Raji (cell line): Measurements from ENCODE around the gene PTPRS.

Experiments
- POLR2A ChIP-seq: IDR thresholded peaks from 2 replicates; pipeline ENCODE4 v1.6.1; 2011; ENCODE audit warnings: low read depth, low read length, control low read depth; ENCODE audit not compliant: insufficient read depth

Gene PTPRS

DNA sequence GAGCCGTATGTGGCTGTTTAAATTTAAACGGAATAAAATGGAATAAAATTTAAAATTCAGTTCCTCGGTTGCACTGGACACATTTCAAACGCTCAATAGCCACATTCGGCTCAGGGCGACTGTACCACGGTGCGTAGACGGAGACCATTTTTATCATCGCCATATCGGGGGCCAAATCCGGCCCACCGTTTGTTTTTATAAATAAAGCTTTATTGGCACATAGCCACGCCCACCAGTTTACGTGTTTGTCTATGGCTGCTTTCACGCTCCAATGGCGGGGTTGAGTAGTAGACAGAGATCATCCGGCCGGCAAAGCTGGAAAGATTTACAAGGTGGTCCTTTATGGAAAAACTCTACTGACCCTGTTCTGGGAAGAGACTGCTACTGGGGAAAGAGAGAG, 33.0 kb downstream of the PTPRS start:
- no peak for TF ChIP-seq POLR2A

DNA sequence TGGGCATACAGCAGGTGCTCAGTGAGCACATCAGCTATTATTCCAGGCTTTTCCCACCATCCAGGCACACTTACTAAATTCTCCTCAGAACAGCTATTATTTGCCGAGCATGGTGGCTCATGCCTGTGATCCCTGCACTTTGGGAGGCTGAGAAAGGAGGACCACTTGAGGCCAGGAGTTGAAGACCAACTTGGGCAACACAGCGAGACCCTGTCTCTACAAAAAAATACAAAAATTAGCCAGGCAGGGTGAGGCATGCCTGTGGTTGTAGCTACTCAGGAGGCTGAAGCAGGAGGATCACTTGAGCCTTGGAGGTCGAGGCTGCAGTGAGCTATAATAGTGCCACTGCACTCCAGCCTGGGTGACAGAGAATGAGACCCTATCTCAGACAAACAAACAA, 35.4 kb downstream of the PTPRS start:
- no peak for TF ChIP-seq POLR2A

GRCh38 chr19:5304486-5304885, 36.1 kb downstream of the PTPRS start:
- TF ChIP-seq POLR2A = no peak

DNA sequence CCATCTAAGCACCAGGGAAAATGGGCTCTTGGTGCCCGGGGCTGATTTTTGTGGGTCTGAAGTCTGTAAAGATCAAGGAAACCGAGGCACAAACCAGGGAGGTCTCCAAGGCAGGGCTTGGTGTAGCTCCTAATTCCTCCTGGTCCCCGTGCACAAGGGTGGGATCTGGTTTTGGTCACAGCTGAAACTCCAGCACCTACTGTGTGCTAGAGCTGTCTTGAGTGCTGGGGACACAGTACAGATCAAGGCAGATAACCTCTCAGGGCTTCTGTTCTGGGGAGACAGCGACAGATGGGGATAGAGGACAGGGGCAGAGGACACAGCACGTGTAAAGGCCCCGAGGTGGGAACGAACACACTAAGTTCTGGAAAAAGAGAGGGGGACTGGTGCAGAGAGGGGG, 37.4 kb downstream of the PTPRS start:
- TF ChIP-seq POLR2A = no peak

GRCh38 chr19:5302396-5302795, 38.2 kb downstream of the PTPRS start:
- no peak for TF ChIP-seq POLR2A

DNA sequence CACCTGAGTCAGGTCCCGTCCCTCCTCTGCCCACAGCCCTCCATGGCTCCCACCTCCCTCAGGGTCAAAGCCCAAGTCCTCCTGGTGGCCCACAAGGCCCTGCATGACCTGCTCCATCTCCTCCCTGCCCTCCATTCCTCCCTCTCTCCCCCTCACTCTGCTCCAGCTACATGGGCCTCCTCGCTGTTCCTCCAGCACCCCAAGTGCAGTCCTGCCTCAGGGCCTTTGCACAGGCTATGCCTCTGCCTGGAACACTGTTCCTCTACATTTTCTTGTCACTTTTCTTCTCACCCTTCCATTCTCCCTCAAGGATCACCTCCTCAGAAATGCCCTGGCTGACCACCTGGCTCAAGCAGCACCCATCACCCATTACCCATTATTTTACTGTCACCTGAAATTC, 41.5 kb downstream of the PTPRS start:
- no peak for TF ChIP-seq POLR2A

GRCh38 chr19:5298471-5298901, 42.1 kb downstream of the PTPRS start:
- TF ChIP-seq POLR2A = no peak

DNA sequence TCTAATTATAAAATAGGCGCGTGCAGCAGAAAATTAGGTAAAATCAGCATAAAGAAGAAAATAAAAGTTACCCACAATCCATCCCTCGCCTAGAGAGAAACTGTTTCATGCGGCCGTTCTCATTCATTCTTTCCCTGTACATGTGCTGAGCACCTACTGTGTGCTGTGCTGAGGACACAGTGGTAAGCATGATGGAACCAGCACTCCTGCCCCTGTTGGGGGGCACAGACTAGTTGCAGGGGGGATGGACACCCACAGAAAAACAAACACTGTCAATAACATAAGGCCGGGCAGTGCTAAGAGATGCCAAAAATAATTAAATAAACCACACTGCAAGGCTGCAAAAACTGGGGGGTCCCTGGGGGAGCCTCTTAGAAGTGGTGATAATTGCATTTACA, 43.3 kb downstream of the PTPRS start:
- TF ChIP-seq POLR2A = no peak

GRCh38 chr19:5296457-5297271, 43.9 kb downstream of the PTPRS start:
- no peak for TF ChIP-seq POLR2A

- TF ChIP-seq POLR2A = no peak
Measured at GRCh38 chr19:5296021-5296420, 44.6 kb downstream of the PTPRS start.

- TF ChIP-seq POLR2A = no peak
Measured at GRCh38 chr19:5294403-5295160, 46.0 kb downstream of the PTPRS start.

DNA sequence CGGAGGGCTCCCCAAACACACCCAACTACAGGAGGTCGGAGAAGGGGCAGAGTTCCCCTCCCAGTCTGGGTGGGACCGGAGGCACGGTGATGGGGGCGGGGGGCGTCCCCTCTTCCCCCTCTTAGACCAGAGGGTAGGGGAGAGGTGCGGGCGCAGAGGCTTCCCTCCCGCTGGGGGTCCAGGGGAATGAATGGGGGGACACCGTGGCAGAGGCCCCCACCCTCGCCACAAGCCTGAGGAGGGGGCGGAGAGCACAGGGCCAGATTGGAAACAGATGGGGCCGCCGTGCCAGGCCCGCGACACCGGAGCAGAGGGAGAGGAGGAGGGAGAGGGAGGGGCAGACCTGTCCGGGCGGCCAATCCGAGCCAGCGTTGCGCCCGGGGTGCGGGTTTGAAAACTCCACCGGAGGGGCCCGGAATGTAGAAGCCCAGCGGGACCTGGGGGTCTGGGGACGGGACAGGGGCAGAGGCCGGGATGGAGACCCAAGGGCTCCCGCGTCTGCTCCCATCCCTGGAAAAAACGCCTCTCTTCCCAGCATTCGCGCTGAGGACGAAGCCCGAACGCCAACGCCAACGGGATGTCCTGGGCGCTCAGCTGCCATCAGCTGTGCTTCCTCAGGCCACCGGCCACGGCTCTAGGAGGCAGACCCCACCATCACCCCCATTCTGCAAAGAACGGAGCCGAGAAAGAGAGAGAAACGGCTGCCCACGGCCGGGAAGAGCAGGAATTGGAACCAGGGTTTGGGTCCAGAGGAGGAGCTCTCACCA, 46.8 kb downstream of the PTPRS start:
- no peak for TF ChIP-seq POLR2A

DNA sequence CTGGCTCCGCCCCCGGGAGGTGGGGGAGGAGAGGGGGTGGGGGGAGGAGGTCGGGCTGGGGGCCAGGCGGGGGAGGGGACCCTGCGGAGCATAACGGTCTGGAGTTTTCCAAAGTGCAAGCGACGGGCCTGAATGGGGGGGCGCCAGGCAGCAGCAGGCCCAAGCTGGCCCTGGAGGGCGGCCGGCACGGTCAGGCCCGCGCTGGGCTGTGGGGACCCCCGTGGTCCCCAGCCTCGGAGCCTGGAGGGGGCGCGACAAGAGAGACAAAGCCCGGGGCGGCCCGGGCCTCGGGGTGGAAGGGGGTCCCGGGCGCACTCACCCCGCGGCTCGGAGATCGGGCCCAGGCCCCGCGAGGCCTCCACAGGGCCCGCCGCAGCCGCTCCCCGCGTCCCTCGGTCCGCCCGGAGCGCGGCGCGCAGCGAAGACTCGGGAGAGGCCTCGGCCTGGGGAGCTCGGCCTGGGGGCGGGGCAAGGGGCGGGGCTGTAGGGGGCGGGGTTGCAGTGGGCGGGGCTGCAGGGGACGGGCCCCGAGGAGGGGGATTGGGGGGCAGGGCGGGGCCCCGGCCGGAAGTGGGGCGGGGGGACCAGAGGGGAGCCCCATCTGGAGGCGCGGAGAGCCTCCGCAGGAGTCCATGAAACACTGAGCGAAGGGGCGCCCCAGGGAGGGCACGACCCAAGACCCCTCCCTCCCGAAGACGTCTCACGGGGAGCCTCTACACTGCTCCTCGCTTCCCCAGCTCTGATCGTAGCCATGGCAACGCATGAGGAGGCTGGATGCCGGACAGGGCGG, 47.6 kb downstream of the PTPRS start:
- no peak for TF ChIP-seq POLR2A

GRCh38 chr19:5292453-5292821, 48.2 kb downstream of the PTPRS start:
- no peak for TF ChIP-seq POLR2A
